WTC11 (cell line): ENCODE data around the gene VPS25. TPM values are rescaled to one million over a fixed set of nuclear protein-coding genes. Genes with fewer than 3 reads are reported as not detected.
A peak's percentile ranks its signal among the peaks of the same experiment; 100 is the strongest.

Experiments used
- ATAC-seq: fragments of 200-7000 bp; cut with Tn5 transposase; 2 replicates; pipeline ENCODE4 v1.10.0; 2021; ENCODE audit warnings: mild to moderate bottlenecking, moderate library complexity
- CTCF ChIA-PET: fragments of 300-600 bp; sonication (Branson Sonifier 250); formaldehyde crosslinking; loops from one replicate; lab custom pipeline; 2021; ENCODE audit warnings: antibody characterized with exemption; lab: Charles Lee
- POLR2A ChIA-PET: fragments of 350-600 bp; sonication (Branson Sonifier 250); formaldehyde crosslinking; loops from one replicate; lab custom pipeline; 2021; ENCODE audit warnings: antibody characterized with exemption; lab: Charles Lee
- DNase-seq: peaks from one replicate; pipeline ENCODE4 v3.0.0; 2021; ENCODE audit warnings: low spot score
- H3K27ac Mint-ChIP-seq: 2 replicates; pipeline ENCODE4 v1.8.0; 2021; ENCODE audit warnings: mixed read lengths
- H3K27me3 Mint-ChIP-seq: 2 replicates; pipeline ENCODE4 v1.8.0; 2021; ENCODE audit warnings: low read depth, mild to moderate bottlenecking, moderate library complexity, mixed read lengths
- H3K36me3 Mint-ChIP-seq: 2 replicates; pipeline ENCODE4 v1.8.0; 2021; ENCODE audit warnings: mixed read lengths
- H3K4me1 Mint-ChIP-seq: 2 replicates; pipeline ENCODE4 v1.8.0; 2022; ENCODE audit warnings: mixed read lengths
- H3K4me3 Mint-ChIP-seq: 2 replicates; pipeline ENCODE4 v1.8.0; 2021; ENCODE audit warnings: mild to moderate bottlenecking, moderate library complexity, mixed read lengths
- H3K9me3 Mint-ChIP-seq: 2 replicates; pipeline ENCODE4 v1.8.0; 2021; ENCODE audit warnings: mixed read lengths
- ATF6 ChIP-seq: sonication (generic); formaldehyde crosslinking; IDR thresholded peaks from 2 replicates; pipeline ENCODE4 v1.8.1; 2023; ENCODE audit warnings: mild to moderate bottlenecking, missing genetic modification reagents
- E2F1 ChIP-seq: sonication (generic); formaldehyde crosslinking; IDR thresholded peaks from 2 replicates; pipeline ENCODE4 v1.8.0; 2022; ENCODE audit warnings: mild to moderate bottlenecking, missing genetic modification reagents
- E2F5 ChIP-seq: sonication (generic); formaldehyde crosslinking; IDR thresholded peaks from 2 replicates; pipeline ENCODE4 v1.8.1; 2022; ENCODE audit warnings: mild to moderate bottlenecking, moderate library complexity, missing genetic modification reagents
- ELF4 ChIP-seq: sonication (generic); formaldehyde crosslinking; IDR thresholded peaks from 2 replicates; pipeline ENCODE4 v1.8.1; 2022; ENCODE audit warnings: low read depth, mild to moderate bottlenecking, moderate library complexity, missing genetic modification reagents
- EMX1 ChIP-seq: fragments of 250-450 bp; sonication (Bioruptor Pico); IDR thresholded peaks from 2 replicates; pipeline ENCODE4 v1.8.0; 2021; ENCODE audit warnings: mild to moderate bottlenecking
- ETV6 ChIP-seq: sonication (generic); formaldehyde crosslinking; IDR thresholded peaks from 2 replicates; pipeline ENCODE4 v1.8.1; 2022; ENCODE audit warnings: mild to moderate bottlenecking, missing genetic modification reagents
- FOXK1 ChIP-seq: sonication (generic); formaldehyde crosslinking; IDR thresholded peaks from 2 replicates; pipeline ENCODE4 v1.8.0; 2022; ENCODE audit warnings: mild to moderate bottlenecking, moderate library complexity, missing genetic modification reagents
- FOXP4 ChIP-seq: sonication (generic); formaldehyde crosslinking; IDR thresholded peaks from 2 replicates; pipeline ENCODE4 v1.8.0; 2022; ENCODE audit warnings: mild to moderate bottlenecking, missing genetic modification reagents
- JUN ChIP-seq: sonication (generic); formaldehyde crosslinking; IDR thresholded peaks from 2 replicates; pipeline ENCODE4 v1.8.0; 2023; ENCODE audit warnings: mild to moderate bottlenecking, missing genetic modification reagents
- KAT7 ChIP-seq: sonication (generic); formaldehyde crosslinking; IDR thresholded peaks from 2 replicates; pipeline ENCODE4 v1.8.1; 2023; ENCODE audit warnings: missing genetic modification reagents, mild to moderate bottlenecking, borderline replicate concordance
- NFYB ChIP-seq: sonication (generic); formaldehyde crosslinking; conservative IDR thresholded peaks from 2 replicates; pipeline ENCODE4 v1.8.0; 2022; ENCODE audit warnings: low read depth, missing genetic modification reagents
- TCF7 ChIP-seq: sonication (generic); formaldehyde crosslinking; IDR thresholded peaks from 2 replicates; pipeline ENCODE4 v1.8.0; 2022; ENCODE audit warnings: mild to moderate bottlenecking, low read depth, missing genetic modification reagents, moderate library complexity
- TEAD4 ChIP-seq: sonication (generic); formaldehyde crosslinking; IDR thresholded peaks from 2 replicates; pipeline ENCODE4 v1.8.0; 2022; ENCODE audit warnings: mild to moderate bottlenecking, missing genetic modification reagents
- TP53 ChIP-seq: sonication (generic); formaldehyde crosslinking; IDR thresholded peaks from 2 replicates; pipeline ENCODE4 v1.8.1; 2023; ENCODE audit warnings: mild to moderate bottlenecking, missing genetic modification reagents
- USF1 ChIP-seq: sonication (generic); formaldehyde crosslinking; IDR thresholded peaks from 2 replicates; pipeline ENCODE4 v1.8.0; 2022; ENCODE audit warnings: mild to moderate bottlenecking, missing genetic modification reagents
- USF2 ChIP-seq: sonication (generic); formaldehyde crosslinking; IDR thresholded peaks from 2 replicates; pipeline ENCODE4 v1.8.1; 2023; ENCODE audit warnings: mild to moderate bottlenecking, missing genetic modification reagents, moderate library complexity
- ZNF263 ChIP-seq: sonication (generic); formaldehyde crosslinking; IDR thresholded peaks from 2 replicates; pipeline ENCODE4 v1.8.1; 2022; ENCODE audit warnings: low read depth, mild to moderate bottlenecking, moderate library complexity, missing genetic modification reagents
- ZNF317 ChIP-seq: sonication (generic); formaldehyde crosslinking; IDR thresholded peaks from 2 replicates; pipeline ENCODE4 v1.8.1; 2023; ENCODE audit warnings: low read depth, mild to moderate bottlenecking, moderate library complexity, missing genetic modification reagents, borderline replicate concordance
- ZNF532 ChIP-seq: fragments of 250-450 bp; sonication (Bioruptor Pico); IDR thresholded peaks from 2 replicates; pipeline ENCODE4 v1.9.0; 2021; ENCODE audit warnings: mild to moderate bottlenecking, borderline replicate concordance
- total RNA-seq: library from RNA; stranded (reverse); gene quantifications from 3 replicates; pipeline ENCODE4 v1.2.3, GENCODE V29; 2021

The VPS25 gene
- total RNA-seq, 1 experiment from 2014 or later: 98.6 TPM

- CTCF ChIA-PET: interaction anchor here (0.8 to 5.2 kb wide), 20 partner anchors 9 to 636 kb away, joined by 3 to 117 read pairs (median 6); partner anchors contain the start of genes BECN1, CNTD1, CNTNAP1 and COA3
Measured at GRCh38 chr17:42759982-42760651, 13.1 kb upstream of the VPS25 start.

GRCh38 chr17:42760652-42761581 is 12.3 kb upstream of the VPS25 start, which contains the start of gene RAMP2:
TSS of gene RAMP2 (plus strand) at chr17:42761227. CDS start at chr17:42761262, 35 bp downstream.
- no peaks in the 10 kb centered on the region for H3K36me3 Mint-ChIP-seq
- peaks cover 55% of the 10 kb centered on the region for H3K27me3 Mint-ChIP-seq
- POLR2A ChIA-PET: interaction anchor here (0.6 to 1.9 kb wide), 4 partner anchors 13 to 87 kb away, joined by 3 to 8 read pairs (median 4); partner anchors contain the start of genes EZH1 and VPS25
- H3K4me1 Mint-ChIP-seq: peaks cover 25% of the 10 kb centered on the region
- H3K9me3 Mint-ChIP-seq: no peaks in the 10 kb centered on the region
- H3K27ac Mint-ChIP-seq: no peak within 1 kb of the TSS
- H3K4me3 Mint-ChIP-seq: peak within 1 kb of the TSS; percentile 67
- CTCF ChIA-PET: interaction anchor here (0.8 to 5.2 kb wide), 21 partner anchors 9 to 636 kb away, joined by 3 to 117 read pairs (median 6); partner anchors contain the start of genes BECN1, CNTD1, CNTNAP1 and COA3
- DNase-seq: peak; percentile 51
- peak; percentile 60 for ATAC-seq
- TF ChIP-seq FOXK1 (CRISPR knock-in tag) (0 out of 2 replicates have a peak, but pooled peaks have one; percentile 39), USF1 (no peak; the same call in 1 of the 2 replicates), TP53 (CRISPR knock-in tag) (peak; percentile 67; the same call in 1 of the 2 replicates), ZNF532 (CRISPR knock-in tag) (no peak), JUN (CRISPR knock-in tag) (no peak), ELF4 (CRISPR knock-in tag) (peak; percentile 29; the same call in 1 of the 2 replicates), FOXP4 (no peak), TEAD4 (no peak), KAT7 (no peak), USF2 (CRISPR knock-in tag) (peak; percentile 57; the same call in 1 of the 2 replicates), E2F5 (CRISPR knock-in tag) (0 out of 2 replicates have a peak, but pooled peaks have one; percentile 70), E2F1 (CRISPR knock-in tag) (no peak)

More at GRCh38 chr17:42759982-42760651, 13.1 kb upstream of the VPS25 start:
- peak overlapping the region; percentile 67 for H3K4me3 Mint-ChIP-seq
- ATAC-seq: no peak
- DNase-seq: no peak
- H3K27me3 Mint-ChIP-seq: peaks cover 55% of the 10 kb centered on the region
- TF ChIP-seq ETV6 (CRISPR knock-in tag) (no peak), EMX1 (CRISPR knock-in tag) (no peak), ZNF317 (CRISPR knock-in tag) (no peak), TEAD4 (no peak), ZNF263 (no peak), TCF7 (CRISPR knock-in tag) (no peak), ATF6 (CRISPR knock-in tag) (no peak), NFYB (CRISPR knock-in tag) (no peak)
- H3K27ac Mint-ChIP-seq: no peak overlapping the region
- H3K4me1 Mint-ChIP-seq: peaks cover 25% of the 10 kb centered on the region
- POLR2A ChIA-PET: interaction anchor here (1.2 to 1.9 kb wide), 3 partner anchors 12 to 16 kb away, joined by 3 to 8 read pairs (median 6); partner anchors contain the start of genes EZH1 and VPS25
- H3K36me3 Mint-ChIP-seq: no peaks in the 10 kb centered on the region
- no peaks in the 10 kb centered on the region for H3K9me3 Mint-ChIP-seq
